Stomach (tissue), 4 donors: ENCODE data around the gene SLC38A10.

Experiments used
- CTCF ChIP-seq, 7 experiments: fragments of 450-650 bp in 4 of 7; fragments of 200-600 bp in 3 of 7; sonication (generic) in 3 of 7; IDR thresholded peaks; one replicate each; pipeline ENCODE4 v1.5.1; 2016 to 2019; ENCODE audit warnings: antibody characterized with exemption in 7 of 7, control low read depth in 2 of 7, mild to moderate bottlenecking in 1 of 7
- POLR2A ChIP-seq, 4 donors: fragments of 450-650 bp; IDR thresholded peaks; one replicate each; pipeline ENCODE4 v1.6.1; 2016; ENCODE audit warnings: antibody characterized with exemption in 4 of 4, control low read depth in 2 of 4, mild to moderate bottlenecking in 1 of 4, moderate library complexity in 1 of 4

GRCh38 chr17:81282876-81283275, 12.2 kb downstream of the SLC38A10 start:
- TF ChIP-seq POLR2A (IDR thresholded peaks at IDR 0.05) (no peak), CTCF (IDR thresholded peaks at IDR 0.05) (no peak)
